Superior temporal gyrus (tissue), 1 donor: Measurements from ENCODE around the gene SIAH1.
"Not testable (repeated sequence)": the region's sequence is repeated elsewhere in the genome, so short reads cannot be mapped to it uniquely, and the experiment has no call there.

Experiments used
- DNase-seq: peaks from one replicate; pipeline ENCODE4 v3.0.0-alpha.2; 2016; ENCODE audit errors: extremely low spot score

SIAH1 gene

DNA sequence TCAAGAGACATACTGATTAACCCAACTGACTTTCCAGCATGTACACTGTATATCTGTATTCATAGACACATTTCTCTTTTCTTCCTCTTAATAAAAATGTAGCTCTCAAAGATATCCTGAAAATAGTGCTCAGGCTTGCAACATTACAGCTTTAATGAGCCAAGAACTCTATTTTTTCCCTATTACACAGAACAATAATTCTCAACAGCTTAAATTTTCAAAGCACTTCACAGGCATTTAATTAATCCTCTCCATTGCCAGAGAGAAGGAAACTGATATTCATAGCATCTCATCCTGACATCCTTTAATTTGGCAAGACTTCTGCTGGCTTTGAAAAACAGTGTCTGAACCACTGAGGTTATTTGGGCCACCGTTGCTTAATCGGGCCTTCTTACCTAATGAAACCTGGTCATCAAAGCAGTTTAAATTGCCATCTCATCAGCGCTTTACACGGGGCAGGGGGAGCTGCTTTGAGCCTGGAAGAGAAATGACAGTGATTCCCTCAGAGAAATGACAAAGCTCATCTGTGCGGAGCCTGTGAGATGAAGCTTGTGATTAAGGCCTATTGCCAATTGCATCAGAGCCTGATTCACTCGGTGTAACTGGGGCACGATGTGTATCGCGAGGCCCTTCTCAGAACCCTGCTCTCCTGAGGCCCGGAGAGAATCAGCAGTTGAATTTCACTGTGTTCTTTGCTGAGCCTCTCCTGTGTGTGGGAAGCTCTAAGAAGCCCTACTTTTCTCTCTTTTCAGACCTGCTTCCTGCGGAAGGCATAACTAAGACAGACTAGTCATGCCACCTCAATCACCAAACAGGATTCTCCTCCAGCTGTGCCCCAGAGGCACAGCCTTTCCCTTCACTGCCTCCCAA is 8.5 kb upstream of the SIAH1 start:
- peak; percentile 94 for DNase-seq

DNA sequence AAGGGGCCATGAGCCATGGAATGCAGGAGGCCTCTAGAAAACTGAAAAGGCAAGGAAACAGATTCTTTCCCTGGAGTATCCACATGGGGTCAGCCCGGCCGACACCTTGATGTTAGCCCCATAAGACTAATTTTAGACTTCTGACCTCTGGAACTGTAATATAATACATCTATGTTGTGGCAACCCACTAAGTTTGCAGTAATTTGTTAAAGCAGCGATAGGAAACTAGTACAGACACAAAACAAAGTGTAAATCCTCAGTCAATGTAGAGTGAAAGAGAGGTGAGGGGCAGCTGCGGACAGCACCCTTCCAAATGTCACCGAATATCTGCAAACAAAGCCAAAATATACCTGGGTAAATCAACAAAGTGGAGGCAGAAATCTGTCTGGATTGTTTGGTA is 7.2 kb upstream of the SIAH1 start:
- DNase-seq: no peak

DNA sequence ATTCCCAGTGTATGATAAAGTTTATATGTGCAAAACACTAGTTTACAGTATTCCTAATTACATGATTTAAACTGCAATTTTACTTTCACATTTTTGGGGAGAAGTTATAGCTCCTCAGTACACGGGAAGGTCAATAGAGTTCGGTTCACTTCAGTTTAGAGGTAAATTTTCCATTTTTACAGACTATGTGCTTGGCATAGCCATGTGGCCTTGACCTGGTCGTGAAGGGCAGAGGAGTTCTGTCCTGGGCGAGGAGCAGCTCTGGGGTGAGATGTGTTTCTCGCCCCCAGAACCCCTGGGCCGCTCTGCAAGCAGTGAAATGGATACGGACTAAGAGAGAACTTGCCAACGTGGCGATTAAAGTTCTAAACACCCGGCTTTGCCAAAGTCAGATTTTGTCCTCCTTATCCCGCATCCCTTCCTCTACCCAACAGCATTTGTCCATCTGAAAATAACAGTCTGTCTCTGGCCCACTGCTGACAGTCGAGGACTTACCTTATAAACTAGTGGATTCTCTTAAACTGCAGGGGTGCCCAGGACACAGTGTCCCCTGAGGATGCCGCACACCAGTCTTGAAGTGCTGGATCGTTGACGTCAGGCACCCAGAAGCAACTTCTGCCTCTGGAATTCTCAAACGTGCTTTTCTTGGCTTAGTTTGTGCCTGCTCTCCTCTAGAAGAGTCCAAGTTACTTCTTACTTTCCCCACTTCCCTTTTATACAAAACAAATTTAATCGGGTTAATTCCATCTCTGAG is 1.5 kb upstream of the SIAH1 start:
- no peak for DNase-seq

DNA sequence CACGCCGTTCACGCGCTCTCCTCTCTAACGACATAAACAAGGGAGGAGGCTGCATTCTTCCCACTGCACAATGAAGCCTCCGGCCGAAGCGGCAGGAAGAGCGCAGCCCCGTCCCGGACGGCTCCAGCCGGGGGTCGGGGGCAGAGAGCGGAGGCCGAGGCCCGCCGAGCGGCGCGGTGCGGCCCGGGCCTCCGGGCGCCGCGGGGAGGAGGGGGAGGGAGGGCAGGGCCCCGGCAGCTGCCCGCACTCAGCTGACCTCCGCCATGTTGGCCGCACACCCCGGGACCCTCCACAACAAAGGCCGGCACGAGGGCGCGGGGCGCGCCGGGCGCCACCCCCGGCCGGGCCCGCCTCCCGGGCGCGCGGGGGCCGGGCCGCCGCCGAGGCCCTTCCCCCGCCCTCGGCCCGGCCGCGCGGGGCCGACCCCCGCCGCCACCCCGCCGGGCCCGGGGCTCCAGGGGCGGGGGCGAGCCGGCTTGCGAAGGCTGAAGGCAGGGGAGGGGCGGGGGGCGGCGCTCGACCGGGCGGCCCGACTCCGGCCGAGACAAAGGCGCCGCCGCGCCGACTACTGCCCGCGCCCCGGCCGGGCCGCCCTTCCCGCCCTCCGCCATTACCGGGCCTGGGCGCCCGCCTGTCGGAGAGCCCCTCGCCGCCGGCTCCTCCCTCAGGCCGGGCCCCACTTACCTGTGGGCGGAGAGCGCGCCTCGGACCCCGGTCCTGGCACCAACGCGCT is 527 bp downstream of the SIAH1 start:
- DNase-seq: peak; percentile 39

DNA sequence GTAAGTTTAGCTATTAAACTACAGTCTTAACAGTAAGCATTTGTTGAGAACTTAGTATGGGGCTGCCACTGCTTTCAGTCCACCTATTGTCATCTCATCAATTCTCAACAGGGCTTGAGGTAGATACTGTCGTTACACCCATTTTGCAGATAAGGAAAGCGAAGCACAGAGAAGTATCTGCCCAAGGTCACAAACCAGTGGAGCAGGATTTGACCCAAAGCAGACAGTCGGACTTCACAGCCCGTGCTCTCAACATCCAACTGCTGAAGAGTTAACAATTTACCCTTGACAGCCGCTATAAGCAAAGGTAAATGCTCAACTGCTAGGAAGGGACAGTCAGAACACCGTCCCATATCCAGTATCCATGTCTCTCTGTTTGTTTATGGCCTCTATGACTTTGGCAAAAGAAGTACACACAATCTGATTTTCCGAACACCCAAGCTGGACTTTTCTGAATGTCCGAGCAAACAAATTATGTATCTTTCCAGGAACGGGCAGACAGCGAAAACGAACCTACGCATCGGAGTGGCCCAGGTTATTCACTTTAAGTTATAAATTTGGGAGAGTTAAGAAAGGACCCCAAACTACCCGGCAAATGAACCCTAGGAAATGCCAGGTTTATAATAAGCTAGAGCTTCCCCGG is 1.2 kb downstream of the SIAH1 start:
- DNase-seq: peak; percentile 58

DNA sequence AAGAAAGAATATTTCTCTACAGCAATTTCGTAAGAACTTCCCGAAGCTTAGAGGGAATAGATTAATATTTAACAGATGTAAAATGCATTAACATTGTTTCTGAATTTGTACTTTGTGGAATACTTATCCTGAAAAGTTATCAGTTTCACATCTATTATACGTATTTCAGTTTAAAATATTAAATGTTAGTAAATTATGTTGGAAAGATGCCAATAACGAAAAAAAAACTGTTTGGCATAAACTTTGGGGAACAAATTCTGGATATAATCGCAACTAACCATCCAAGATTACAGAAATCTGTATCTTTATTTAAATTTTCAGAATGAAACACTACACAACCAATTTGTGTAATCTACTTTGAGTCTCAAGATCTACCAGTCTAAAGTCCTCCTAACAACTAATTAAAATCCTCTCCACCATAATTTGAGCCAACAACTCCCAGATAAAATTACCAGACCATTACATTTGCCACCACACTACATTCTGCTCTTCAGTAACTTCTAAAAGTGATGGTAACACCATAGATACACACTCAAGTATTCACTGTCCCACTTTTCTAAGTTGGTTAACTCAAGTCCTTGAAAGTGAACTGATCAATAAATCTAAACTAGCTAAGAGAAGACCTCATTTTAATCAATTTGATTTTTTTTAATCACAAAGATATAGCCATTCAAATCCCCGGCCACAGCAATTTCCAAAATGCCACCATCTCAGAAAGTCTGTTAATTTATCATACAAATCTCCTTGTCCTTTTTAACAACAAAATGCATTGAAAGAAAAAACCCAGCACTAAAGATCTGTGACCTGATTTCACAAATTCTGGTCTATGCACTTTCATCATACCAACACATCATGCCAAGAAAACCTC is 2.0 kb downstream of the SIAH1 start:
- peak; percentile 51 for DNase-seq

DNA sequence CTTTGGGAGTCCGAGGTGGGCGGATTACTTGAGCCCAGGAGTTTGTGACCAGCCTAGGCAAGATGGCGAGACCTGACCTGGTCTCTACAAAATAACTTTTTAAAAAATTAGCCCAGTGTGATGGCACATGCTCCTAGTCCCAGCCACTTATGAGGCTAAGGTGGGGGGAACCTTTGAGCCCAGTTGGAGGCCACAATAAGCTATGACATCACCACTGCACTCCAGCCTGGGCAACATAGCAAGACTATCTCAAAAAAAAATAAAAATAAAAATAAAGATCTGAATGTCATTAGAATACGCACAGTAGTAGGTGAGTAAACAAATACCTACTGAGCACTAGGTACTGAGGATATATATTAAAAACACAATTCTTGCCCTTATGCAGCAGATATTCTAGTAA is 3.1 kb downstream of the SIAH1 start:
- no peak for DNase-seq

DNA sequence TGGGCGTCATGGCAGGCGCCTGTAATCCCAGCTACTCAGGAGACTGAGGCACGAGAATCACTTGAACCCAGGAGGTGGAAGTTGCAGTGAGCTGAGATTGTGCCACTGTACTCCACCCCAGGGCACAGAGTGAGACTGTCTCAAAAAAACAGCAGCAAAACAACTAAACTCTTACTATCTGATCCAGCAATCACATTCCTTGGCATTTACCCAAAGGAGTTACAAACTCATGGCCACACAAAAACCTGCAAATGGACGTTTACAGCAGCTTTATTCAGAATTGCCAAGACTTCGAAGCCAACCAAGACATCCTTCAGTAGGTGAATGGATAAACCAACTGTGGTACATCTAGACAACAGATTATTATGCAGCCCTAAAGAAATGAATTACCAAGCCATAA is 4.0 kb downstream of the SIAH1 start:
- DNase-seq: no peak

DNA sequence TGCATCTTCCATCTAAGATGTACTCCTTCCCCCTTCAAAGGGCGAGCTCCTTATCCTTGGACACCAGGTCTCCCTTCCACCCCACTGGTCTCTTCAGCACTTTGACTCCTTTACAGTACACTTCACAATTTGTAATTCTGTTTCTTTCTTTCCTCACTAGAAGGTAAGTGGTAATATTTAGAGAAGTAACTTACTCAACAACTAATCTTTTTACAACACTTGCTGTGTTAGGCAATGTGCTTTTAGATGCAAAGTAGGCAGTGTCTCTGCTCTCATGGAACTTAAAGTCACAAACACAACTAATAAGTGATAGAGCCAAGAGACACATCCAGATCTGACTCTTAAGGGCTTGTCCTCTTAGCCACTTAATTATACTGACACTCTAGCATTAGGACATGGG is 6.4 kb downstream of the SIAH1 start:
- no peak for DNase-seq

DNA sequence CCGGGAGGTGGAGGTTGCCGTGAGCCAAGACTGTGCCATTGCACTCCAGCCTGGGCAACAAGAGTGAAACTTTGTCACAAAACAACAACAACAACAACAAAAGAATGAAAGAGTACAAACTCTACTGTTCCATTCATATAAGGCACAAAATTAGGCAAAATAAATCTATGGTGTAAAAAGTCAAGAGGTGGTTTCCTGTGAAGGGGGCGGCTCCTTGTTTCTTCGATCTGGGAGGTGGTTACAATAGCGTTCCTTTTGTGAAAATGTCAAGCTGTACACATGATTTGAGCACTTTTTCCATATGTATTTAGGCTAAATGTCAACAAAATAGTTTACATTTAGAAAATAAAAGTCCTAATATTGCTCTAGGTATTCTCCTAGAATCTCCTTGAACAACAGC is 6.9 kb downstream of the SIAH1 start:
- no peak for DNase-seq

DNA sequence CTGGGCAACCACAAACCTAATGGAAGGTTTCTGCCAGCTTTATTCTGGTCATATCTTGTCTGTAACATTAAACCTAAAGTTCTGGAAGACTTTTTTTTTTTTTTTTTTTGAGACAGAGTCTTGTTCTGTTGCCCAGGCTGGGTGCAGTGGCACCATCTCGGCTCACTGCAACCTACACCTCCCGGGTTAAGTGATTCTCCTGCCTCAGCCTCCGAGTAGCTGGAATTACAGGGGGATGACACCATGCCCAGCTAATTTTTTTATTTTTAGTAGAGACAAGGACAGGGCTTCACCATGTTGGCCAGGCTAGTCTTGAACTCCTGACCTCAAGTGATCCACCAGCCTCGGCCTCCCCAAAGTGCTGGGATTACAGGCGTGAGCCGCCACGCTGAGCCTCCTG is 7.9 kb downstream of the SIAH1 start:
- not testable (repeated sequence) for DNase-seq

DNA sequence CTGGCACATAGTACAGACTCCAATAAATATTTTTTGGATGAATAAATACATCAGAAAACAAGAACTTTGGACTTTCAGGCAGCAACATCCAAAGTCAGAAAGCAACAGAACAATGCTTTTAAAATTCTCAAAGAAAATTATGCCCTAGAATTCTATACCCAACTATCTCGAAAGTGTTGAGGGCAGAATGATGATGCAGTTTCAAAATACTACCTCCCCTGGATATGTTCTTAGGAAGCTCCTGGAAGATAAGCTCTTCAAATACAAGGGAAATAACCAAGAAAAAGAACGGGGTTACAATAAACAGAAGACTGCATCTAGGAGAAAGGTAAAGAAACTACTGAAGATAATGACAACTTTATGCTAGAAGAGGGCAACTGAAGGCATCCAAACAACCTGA is 11.0 kb downstream of the SIAH1 start:
- DNase-seq: no peak

DNA sequence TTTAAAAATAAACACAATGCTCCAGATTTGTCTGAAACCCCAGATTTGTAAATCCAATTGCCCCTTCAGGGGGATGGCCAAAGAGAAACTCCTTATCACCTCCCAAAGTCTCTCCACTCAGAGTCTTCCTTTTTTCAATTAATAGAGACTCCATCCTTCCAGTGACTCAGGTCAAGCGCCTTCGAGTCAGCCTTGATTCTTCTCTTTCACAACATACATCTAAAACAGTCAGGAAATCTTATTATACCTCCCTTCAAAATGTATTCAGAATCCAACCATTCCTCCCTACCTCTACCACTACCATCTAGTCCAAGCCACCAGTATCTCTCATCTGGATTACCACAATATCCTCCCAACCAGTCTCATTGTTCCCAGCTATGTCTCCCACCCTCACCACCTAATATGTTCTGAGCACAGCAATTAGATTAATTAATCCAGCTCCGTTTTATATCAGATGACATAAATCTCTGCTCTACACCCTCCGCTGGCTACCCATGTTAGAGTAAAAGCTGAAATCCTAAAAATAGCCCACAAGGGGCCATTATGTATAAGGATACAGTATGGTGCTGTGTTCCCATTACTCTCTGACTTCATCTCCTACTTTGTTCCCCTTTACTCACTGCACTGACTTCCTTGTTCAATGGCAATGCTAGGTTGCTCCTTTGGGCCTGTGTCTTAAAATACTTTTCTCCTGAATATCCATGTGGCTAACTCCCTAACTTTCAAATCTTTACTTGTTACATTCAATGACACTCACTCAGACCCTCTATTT is 11.8 kb downstream of the SIAH1 start:
- no peak for DNase-seq

DNA sequence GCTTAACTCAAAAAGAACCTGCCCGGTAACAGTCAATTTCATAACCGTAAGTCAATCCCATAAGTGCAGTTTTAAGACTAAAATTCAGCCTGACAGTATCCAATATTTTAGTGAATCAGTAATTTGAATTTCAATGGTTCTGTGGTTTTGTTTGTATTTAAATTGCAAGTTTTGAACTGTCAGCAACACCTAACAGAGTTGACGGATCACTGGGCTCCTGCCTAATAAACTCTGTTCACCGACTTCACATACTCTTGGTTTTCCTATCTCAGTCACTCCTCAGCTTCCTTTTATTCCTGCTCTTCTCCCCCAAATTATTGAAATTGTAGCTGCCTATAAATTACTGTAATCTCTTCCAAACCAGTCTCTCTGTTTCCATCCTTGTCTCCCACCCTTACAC is 12.5 kb downstream of the SIAH1 start:
- no peak for DNase-seq

DNA sequence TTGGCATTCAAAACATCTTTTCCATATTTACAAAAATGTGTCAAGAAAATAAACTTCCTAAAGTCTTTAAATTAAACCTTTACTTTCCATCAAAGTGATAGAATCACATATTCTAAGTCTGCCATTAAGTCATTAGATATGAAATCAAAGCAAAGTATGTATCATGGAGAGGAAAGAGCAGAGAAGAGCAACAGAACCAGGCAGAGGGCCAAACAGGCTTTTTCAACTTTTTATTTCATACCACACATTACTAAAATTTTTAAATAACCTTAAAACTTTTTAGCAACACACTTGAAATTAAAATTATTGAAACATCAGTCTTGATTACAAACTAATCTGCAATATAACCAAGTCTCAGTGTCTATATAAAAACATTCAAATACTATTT is 13.8 kb downstream of the SIAH1 start:
- DNase-seq: no peak

DNA sequence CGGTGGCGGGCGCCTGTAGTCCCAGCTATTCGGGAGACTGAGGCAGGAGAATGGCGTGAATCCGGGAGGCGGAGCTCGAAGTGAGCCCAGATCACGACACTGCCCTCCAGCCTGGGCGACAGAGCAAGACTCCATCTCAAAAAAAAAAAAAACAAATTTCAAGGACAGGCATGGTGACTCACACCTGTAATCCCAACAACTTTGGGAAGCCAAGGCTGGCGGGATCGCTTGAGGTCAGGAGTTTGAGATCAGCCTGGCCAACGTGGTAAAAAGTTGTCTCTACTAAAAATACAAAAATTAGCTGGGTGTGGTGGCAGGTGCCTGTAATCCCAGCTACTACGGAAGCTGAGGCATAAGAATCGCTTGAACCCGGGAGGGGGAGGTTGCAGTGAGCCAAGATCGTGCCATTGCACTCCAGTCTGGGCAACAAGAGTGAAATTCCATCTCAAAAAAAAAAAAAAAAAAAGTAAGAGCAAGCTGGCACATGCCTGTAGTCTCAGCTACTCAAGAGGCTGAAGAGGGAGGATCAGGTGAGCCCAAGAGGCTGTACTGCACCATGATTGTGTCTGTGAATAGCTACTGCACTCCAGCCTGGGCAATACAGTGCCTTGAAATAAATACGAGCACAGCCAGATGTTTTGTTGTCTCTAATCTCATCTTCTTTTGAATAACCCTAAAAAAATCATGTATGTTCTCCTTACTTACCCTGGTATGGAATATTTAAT is 14.4 kb downstream of the SIAH1 start:
- not testable (repeated sequence) for DNase-seq

DNA sequence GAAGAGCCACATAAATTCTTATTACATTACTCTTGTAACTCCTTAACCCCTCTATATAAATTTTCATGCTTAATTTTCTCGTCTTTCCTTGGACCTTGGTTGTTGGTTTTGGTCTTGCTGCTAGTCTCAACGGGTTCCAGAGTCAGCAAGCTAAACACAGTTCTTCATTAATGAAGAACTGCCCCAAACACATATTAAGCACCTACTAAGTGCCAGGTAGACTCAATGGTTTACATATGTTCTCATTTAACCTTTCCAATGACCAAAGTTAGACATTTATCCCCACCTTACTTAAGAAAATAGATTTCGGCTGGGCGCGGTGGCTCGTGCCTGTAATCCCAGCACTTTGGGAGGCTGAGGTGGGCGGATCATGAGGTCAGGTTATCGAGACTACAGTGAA is 15.0 kb downstream of the SIAH1 start:
- DNase-seq: no peak

DNA sequence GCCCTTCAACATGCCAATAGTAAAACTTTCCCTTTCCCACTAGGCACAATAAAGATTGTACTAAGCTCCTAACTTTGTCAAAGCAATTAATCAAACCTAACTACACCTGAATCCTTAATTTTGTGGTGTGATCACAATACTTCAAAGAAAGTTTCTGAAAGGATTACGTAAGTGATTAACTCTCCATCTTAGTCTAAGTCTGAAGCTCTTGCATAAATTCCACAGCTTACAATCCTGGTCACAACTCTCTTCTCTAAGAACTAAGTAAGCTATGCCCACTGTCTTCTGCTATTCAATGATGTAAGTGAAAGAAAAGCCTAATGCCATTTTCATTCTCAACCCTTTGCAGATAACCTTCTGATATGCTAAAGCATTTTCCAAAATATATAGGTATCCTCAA is 15.4 kb downstream of the SIAH1 start:
- DNase-seq: no peak

DNA sequence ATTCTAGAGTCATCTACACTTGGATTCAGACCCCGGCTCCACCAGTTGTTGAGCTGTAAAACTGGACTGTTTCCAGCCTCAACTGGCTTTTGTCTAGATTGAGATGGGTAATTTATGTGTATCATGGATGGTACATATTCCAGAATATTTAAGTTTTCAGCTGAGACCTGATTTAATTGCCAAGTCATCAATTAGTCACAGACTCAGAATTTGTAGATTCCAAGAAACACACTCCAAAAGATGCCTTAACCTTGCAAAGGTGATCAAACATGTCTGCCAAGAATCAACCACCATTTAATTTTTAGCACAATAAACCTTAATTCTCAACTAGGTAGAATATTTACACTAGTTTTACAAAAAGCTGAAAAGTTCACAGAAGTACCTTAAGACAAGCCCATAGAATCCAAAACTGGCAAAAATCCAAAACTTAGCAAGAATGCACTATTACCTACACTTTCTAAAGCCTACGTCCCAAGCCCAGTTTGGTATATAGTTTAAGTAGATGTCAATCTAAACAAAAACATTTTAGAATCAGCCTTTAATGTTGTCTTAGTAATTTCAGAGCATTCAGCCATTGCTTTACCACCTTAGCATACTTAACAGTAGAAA is 17.7 kb downstream of the SIAH1 start:
- DNase-seq: no peak
